ENCODE measurements around the gene FRMPD2.

DNA sequence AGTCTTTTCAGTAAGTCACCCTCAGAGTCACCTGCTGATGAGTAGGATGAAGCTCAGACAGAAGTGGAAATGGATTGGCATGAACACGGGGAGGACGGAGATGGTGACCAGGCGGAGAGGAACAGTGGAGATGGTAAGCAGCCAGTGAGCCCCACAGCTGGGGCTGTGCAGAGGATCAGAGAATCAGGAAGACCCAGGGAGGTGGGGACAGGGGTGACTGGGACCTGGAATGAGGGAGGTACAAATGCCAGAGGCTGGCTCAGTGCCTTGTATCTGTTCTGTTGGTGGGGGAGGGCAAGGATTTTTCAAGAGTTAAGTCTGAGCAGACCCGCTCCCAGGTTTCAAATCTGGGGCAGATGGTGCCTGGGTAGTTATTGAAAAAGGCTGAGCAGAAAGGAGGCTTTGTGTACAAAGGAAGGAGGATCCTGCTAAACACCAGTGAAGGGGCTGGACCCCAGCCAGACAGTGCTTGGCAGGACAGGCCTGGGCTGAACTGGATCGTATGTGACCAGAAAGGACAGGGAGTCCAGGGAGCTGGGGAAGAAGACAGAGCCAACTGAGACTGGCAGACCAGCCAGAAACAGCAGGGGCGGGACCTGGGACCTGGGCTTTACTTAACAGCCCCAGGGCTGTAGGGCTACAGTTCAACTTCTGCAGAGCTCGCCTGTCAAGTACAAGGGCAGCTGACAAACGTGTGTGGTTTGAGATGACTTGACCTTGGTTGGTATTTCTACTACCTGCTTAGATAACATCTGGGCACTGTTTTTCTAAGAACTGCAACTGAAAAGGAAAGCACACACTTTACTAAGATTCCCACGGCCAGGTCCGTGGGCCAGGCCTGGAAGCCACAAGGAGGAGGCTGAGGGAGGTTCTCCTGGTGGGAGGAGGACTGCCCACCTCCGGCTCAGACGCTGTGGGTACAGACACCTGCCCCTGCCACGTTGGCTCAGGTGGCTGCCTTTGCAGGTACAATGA, 13.2 kb upstream of the FRMPD2 start:
- TF ChIP-seq, protein P1, sequence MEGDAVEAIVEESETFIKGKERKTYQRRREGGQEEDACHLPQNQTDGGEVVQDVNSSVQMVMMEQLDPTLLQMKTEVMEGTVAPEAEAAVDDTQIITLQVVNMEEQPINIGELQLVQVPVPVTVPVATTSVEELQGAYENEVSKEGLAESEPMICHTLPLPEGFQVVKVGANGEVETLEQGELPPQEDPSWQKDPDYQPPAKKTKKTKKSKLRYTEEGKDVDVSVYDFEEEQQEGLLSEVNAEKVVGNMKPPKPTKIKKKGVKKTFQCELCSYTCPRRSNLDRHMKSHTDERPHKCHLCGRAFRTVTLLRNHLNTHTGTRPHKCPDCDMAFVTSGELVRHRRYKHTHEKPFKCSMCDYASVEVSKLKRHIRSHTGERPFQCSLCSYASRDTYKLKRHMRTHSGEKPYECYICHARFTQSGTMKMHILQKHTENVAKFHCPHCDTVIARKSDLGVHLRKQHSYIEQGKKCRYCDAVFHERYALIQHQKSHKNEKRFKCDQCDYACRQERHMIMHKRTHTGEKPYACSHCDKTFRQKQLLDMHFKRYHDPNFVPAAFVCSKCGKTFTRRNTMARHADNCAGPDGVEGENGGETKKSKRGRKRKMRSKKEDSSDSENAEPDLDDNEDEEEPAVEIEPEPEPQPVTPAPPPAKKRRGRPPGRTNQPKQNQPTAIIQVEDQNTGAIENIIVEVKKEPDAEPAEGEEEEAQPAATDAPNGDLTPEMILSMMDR (IDR thresholded peaks at IDR 0.05): no peak
- TF ChIP-seq TCF7 (CRISPR knock-in tag; IDR thresholded peaks at IDR 0.05; ENCODE audit: low read depth) (no peak), KAT7 (CRISPR knock-in tag; IDR thresholded peaks at IDR 0.05; ENCODE audit: borderline replicate concordance) (no peak)

Data from WTC11 (cell line).